Esophagus squamous epithelium (tissue), 4 donors: ENCODE results near the gene RAPGEF5.

Experiments
- CTCF ChIP-seq, 6 experiments: fragments of 450-650 bp in 4 of 6; fragments of 200-600 bp in 2 of 6; sonication (generic) in 2 of 6; IDR thresholded peaks; one replicate each; pipeline ENCODE4 v1.5.1; 2016 to 2019; ENCODE audit warnings: antibody characterized with exemption in 6 of 6, mild to moderate bottlenecking in 4 of 6, moderate library complexity in 4 of 6
- POLR2A ChIP-seq, 4 donors: fragments of 450-650 bp; IDR thresholded peaks; one replicate each; pipeline ENCODE4 v1.6.1; 2017; ENCODE audit warnings: antibody characterized with exemption in 4 of 4, mild to moderate bottlenecking in 4 of 4, moderate library complexity in 3 of 4

- TF ChIP-seq POLR2A (IDR thresholded peaks at IDR 0.05) (no peak), CTCF (IDR thresholded peaks at IDR 0.05) (no peak)
Measured at GRCh38 chr7:22151901-22152300, 205.1 kb downstream of the RAPGEF5 start.
